IMR-90 (cell line): ENCODE measurements around the gene PLAAT1. TPM values are rescaled to one million over a fixed set of nuclear protein-coding genes. Genes with fewer than 3 reads are reported as not detected.

ENCODE experiments used
- ATAC-seq: fragments of 200-7000 bp; cut with Tn5 transposase; 2 replicates; pipeline ENCODE4 v1.9.1; 2020; ENCODE audit warnings: low read depth, mild to moderate bottlenecking, moderate library complexity
- BruUV-seq: library from RNA; stranded (reverse); fragments of 400-500 nt; replicated peaks from 2 replicates; lab custom pipeline; 2021; lab: Mats Ljungman, UMichigan
- CTCF ChIA-PET: fragments of 300-600 bp; formaldehyde crosslinking; extraction: SDS; loops from one replicate; lab custom pipeline; 2021; ENCODE audit warnings: antibody characterized with exemption; lab: Yijun Ruan, JAX
- POLR2A ChIA-PET: fragments of 300-600 bp; sonication (Branson Sonifier 250); formaldehyde crosslinking; loops from one replicate; lab custom pipeline; 2022; ENCODE audit warnings: antibody characterized with exemption; ENCODE audit not compliant: unreplicated experiment; lab: Charles Lee
- DNase-seq: peaks from one replicate; pipeline ENCODE4 v3.0.0; 2013
- H2AFZ ChIP-seq: replicated peaks from 2 replicates; pipeline ENCODE3; 2013; ENCODE audit warnings: low read length, mild to moderate bottlenecking; ENCODE audit not compliant: poor library complexity
- H2AK5ac ChIP-seq: 2 replicates; pipeline ENCODE4 v1.6.1; 2013; ENCODE audit warnings: low read depth, low read length, inconsistent platforms
- H2AK9ac ChIP-seq: replicated peaks from 2 replicates; pipeline ENCODE3; 2013; ENCODE audit warnings: mild to moderate bottlenecking, low read depth, low read length, moderate library complexity; ENCODE audit not compliant: poor library complexity
- H2BK120ac ChIP-seq: 2 replicates; pipeline ENCODE4 v1.6.1; 2013; ENCODE audit warnings: low read depth, low read length, inconsistent platforms
- H2BK15ac ChIP-seq: 3 replicates; pipeline ENCODE4 v1.6.1; 2013; ENCODE audit warnings: low read depth, low read length, inconsistent platforms
- H2BK20ac ChIP-seq: 2 replicates; pipeline ENCODE4 v1.6.1; 2013; ENCODE audit warnings: low read depth, mild to moderate bottlenecking, inconsistent platforms, low read length, moderate library complexity
- H2BK5ac ChIP-seq: 2 replicates; pipeline ENCODE4 v1.6.1; 2013; ENCODE audit warnings: mild to moderate bottlenecking, low read depth, low read length, inconsistent platforms; ENCODE audit not compliant: poor library complexity, severe bottlenecking
- H3K14ac ChIP-seq: replicated peaks from 2 replicates; pipeline ENCODE4 v1.6.1; 2013; ENCODE audit warnings: low read depth, low read length, inconsistent platforms
- H3K18ac ChIP-seq: 2 replicates; pipeline ENCODE4 v1.6.1; 2013; ENCODE audit warnings: low read depth, low read length, control low read depth
- H3K23ac ChIP-seq: 2 replicates; pipeline ENCODE4 v1.6.1; 2013; ENCODE audit warnings: low read depth, low read length, inconsistent platforms
- H3K27ac ChIP-seq: 2 replicates; pipeline ENCODE4 v1.5.1; 2013; ENCODE audit warnings: mild to moderate bottlenecking, control low read depth, low read length; ENCODE audit not compliant: insufficient read depth
- H3K27me3 ChIP-seq: 2 replicates; pipeline ENCODE4 v1.6.1; 2013; ENCODE audit warnings: low read length; ENCODE audit not compliant: control insufficient read depth, insufficient read depth
- H3K36me3 ChIP-seq: 2 replicates; pipeline ENCODE4 v1.6.1; 2013; ENCODE audit warnings: low read length, mixed read lengths; ENCODE audit not compliant: control insufficient read depth, insufficient read depth
- H3K4ac ChIP-seq: 2 replicates; pipeline ENCODE4 v1.6.1; 2013; ENCODE audit warnings: low read depth, low read length, inconsistent platforms
- H3K4me1 ChIP-seq: 2 replicates; pipeline ENCODE4 v1.6.1; 2013; ENCODE audit warnings: low read length, mixed read lengths; ENCODE audit not compliant: control insufficient read depth, insufficient read depth
- H3K4me2 ChIP-seq: 2 replicates; pipeline ENCODE4 v1.6.1; 2013; ENCODE audit warnings: low read depth, mild to moderate bottlenecking, control low read depth, low read length, moderate library complexity
- H3K4me3 ChIP-seq: 2 replicates; pipeline ENCODE4 v1.5.1; 2013; ENCODE audit warnings: low read depth, mild to moderate bottlenecking, control low read depth, low read length, moderate library complexity; ENCODE audit not compliant: insufficient read depth
- H3K56ac ChIP-seq: 2 replicates; pipeline ENCODE4 v1.6.1; 2013; ENCODE audit warnings: low read length, inconsistent platforms; ENCODE audit not compliant: insufficient read depth; ENCODE audit errors: extremely low read depth
- H3K79me1 ChIP-seq, 2 experiments: 2 replicates each; pipeline ENCODE4 v1.6.1; 2013; ENCODE audit warnings: low read length in 2 of 2, inconsistent platforms in 1 of 2, low read depth in 1 of 2
- H3K9ac ChIP-seq: 2 replicates; pipeline ENCODE4 v1.6.1; 2013; ENCODE audit warnings: low read depth, low read length, control low read depth
- H3K9me1 ChIP-seq: 2 replicates; pipeline ENCODE4 v1.6.1; 2013; ENCODE audit warnings: low read length, inconsistent platforms; ENCODE audit not compliant: insufficient read depth
- H3K9me3 ChIP-seq: 2 replicates; pipeline ENCODE4 v1.6.1; 2013; ENCODE audit warnings: low read length; ENCODE audit not compliant: control insufficient read depth, insufficient read depth
- H4K20me1 ChIP-seq: 2 replicates; pipeline ENCODE4 v1.6.1; 2013; ENCODE audit warnings: low read length, inconsistent platforms; ENCODE audit not compliant: insufficient read depth
- H4K5ac ChIP-seq: 2 replicates; pipeline ENCODE4 v1.6.1; 2013; ENCODE audit warnings: mild to moderate bottlenecking, low read depth, low read length, control low read depth
- H4K8ac ChIP-seq, 2 experiments: 2 replicates each; pipeline ENCODE4 v1.6.1; 2013; ENCODE audit warnings: low read depth in 2 of 2, low read length in 2 of 2, control low read depth in 1 of 2, inconsistent platforms in 1 of 2
- H4K91ac ChIP-seq: 2 replicates; pipeline ENCODE4 v1.6.1; 2013; ENCODE audit warnings: low read depth, low read length, inconsistent platforms; ENCODE audit not compliant: insufficient read depth
- FOS ChIP-seq: fragments of 150-350 bp; IDR thresholded peaks from 2 replicates; pipeline ENCODE4 v1.6.1; 2016; ENCODE audit warnings: low read depth, low read length
- MAZ ChIP-seq: IDR thresholded peaks from 2 replicates; pipeline ENCODE4 v1.6.1; 2012; ENCODE audit warnings: low read depth, mild to moderate bottlenecking, low read length, improper control_type of control experiment, moderate library complexity, borderline replicate concordance
- SMC3 ChIP-seq: fragments of 150-350 bp; IDR thresholded peaks from 2 replicates; pipeline ENCODE4 v1.6.1; 2016; ENCODE audit warnings: low read depth, mild to moderate bottlenecking, antibody characterized with exemption, low read length, moderate library complexity
- USF2 ChIP-seq: fragments of 150-350 bp; IDR thresholded peaks from 2 replicates; pipeline ENCODE4 v1.6.1; 2017; ENCODE audit warnings: mild to moderate bottlenecking, antibody characterized with exemption, low read length, low read depth
- WGBS, 2 experiments: methylation state at CpG; one replicate each; pipeline versions ENCODE4 v1.1.5 to v1.1.7; 2013; ENCODE audit warnings: missing lambda C conversion rate in 2 of 2; ENCODE audit not compliant: insufficient read length in 1 of 2; ENCODE audit errors: extremely low coverage in 2 of 2; 5-methylcytosine and 5-hydroxymethylcytosine counted together
- dilution Hi-C: fragments of 300-500 bp; cut with HindIII; formaldehyde crosslinking; loops from one replicate; pipeline ENCODE4 v1.14.3; 2018; ENCODE audit warnings: low sequenced_read_pairs; ENCODE audit not compliant: unreplicated experiment
- in situ Hi-C: fragments of 300-500 bp; cut with MboI; formaldehyde crosslinking; loops from 3 replicates; pipeline ENCODE4 v1.14.3; 2019; ENCODE audit warnings: low sequenced_read_pairs, inconsistent platforms, mixed read lengths
- intact Hi-C: fragments of 100-400 bp; cut with micrococcal nuclease; formaldehyde crosslinking; loops from 2 replicates; pipeline ENCODE4 v1.10.0; 2022
- polyA plus RNA-seq, 3 experiments: library from polyadenylated mRNA; depleted of rRNA; stranded (reverse); fragments of >200 nt; gene quantifications; 2 replicates each; pipeline ENCODE4 v1.2.3, GENCODE V29; 2012; ENCODE audit warnings: low replicate concordance in 1 of 3
- total RNA-seq: library from RNA; depleted of rRNA; stranded (reverse); fragments of >200 nt; gene quantifications from 2 replicates; pipeline ENCODE4 v1.2.3, GENCODE V29; 2012

The PLAAT1 gene
- total and polyA plus RNA-seq, 2 of the 4 experiments (the other 2 are of a cell fraction), result 0.54 to 0.68 TPM

GRCh38 chr3:193225302-193226125 lies 15.5 kb upstream of the PLAAT1 start:
- in situ Hi-C loops, result no loop called here
- Histone ChIP-seq H3K79me1 (no peaks in the 10 kb centered on the region), H2BK15ac (no peak overlapping the region), H3K56ac (no peak overlapping the region), H3K4ac (no peak overlapping the region), H4K91ac (no peak overlapping the region), H3K9me1 (no peaks in the 10 kb centered on the region), H2BK120ac (no peak overlapping the region), H3K27ac (no peak overlapping the region), H4K8ac (no peak overlapping the region), H3K18ac (no peak overlapping the region), H3K23ac (no peak overlapping the region), H3K9me3 (no peaks in the 10 kb centered on the region), H2AK5ac (no peak overlapping the region), H3K4me1 (no peaks in the 10 kb centered on the region), H2AFZ (no peak overlapping the region), H3K4me3 (no peak overlapping the region), H3K36me3 (no peaks in the 10 kb centered on the region), H3K4me2 (no peak overlapping the region), H4K20me1 (no peaks in the 10 kb centered on the region), H2BK5ac (no peak overlapping the region), H2BK20ac (no peak overlapping the region), H2AK9ac (no peak overlapping the region), H3K14ac (no peak overlapping the region), H4K5ac (no peak overlapping the region), H3K9ac (no peak overlapping the region), H3K27me3 (no peaks in the 10 kb centered on the region)
- dilution Hi-C loops, result no loop called here
- ATAC-seq, result no peak
- DNase-seq, result no peak
- intact Hi-C loops, result no loop called here
- BruUV-seq, result no TSS peak
- CTCF ChIA-PET, result no interaction called here
- WGBS, 2 experiments, result no CpG with 5 or more reads among the region's 6 CpGs
- POLR2A ChIA-PET, result no interaction called here
- no peak for TF ChIP-seq FOS
- TF ChIP-seq SMC3, result no peak
- no peak for TF ChIP-seq USF2
- TF ChIP-seq MAZ, result no peak
